Type B pancreatic cell (in vitro differentiated cells): ENCODE results near the gene PLCL2. TPM values are rescaled to one million over a fixed set of nuclear protein-coding genes. Genes with fewer than 3 reads are reported as not detected.

Source experiments
- DNase-seq: peaks from one replicate; pipeline ENCODE4 v3.0.0; 2021; ENCODE audit warnings: mixed read lengths; ENCODE audit not compliant: unreplicated experiment; ENCODE audit errors: extremely low spot score
- H3K27ac Mint-ChIP-seq: 2 replicates; pipeline ENCODE4 v1.8.0; 2021; ENCODE audit warnings: mild to moderate bottlenecking, mixed read lengths
- H3K27me3 Mint-ChIP-seq: 2 replicates; pipeline ENCODE4 v1.8.0; 2021; ENCODE audit warnings: mixed read lengths
- H3K36me3 Mint-ChIP-seq: 2 replicates; pipeline ENCODE4 v1.8.0; 2021; ENCODE audit warnings: mixed read lengths
- H3K4me1 Mint-ChIP-seq: one replicate; pipeline ENCODE4 v1.8.0; 2021; ENCODE audit warnings: mixed read lengths; ENCODE audit not compliant: unreplicated experiment
- H3K4me3 Mint-ChIP-seq: 2 replicates; pipeline ENCODE4 v1.8.0; 2021; ENCODE audit warnings: mild to moderate bottlenecking, mixed read lengths
- H3K9me3 Mint-ChIP-seq: 2 replicates; pipeline ENCODE4 v1.8.0; 2021; ENCODE audit warnings: mixed read lengths
- CTCF ChIP-seq: fragments of 200-600 bp; sonication (generic); conservative IDR thresholded peaks from 2 replicates; pipeline ENCODE4 v1.5.0; 2021; ENCODE audit warnings: antibody characterized with exemption, mild to moderate bottlenecking
- total RNA-seq: library from RNA; stranded (reverse); gene quantifications from 2 replicates; pipeline ENCODE4 v1.2.1, GENCODE V29; 2021; ENCODE audit warnings: low replicate concordance

The PLCL2 gene
- total RNA-seq, 1 donor from 2014 or later, result 10.6 TPM

GRCh38 chr3:17069754-17070153, 185.0 kb downstream of the PLCL2 start:
- H3K36me3 Mint-ChIP-seq, result no peaks in the 10 kb centered on the region
- H3K4me3 Mint-ChIP-seq, result no peak overlapping the region
- H3K9me3 Mint-ChIP-seq, result no peaks in the 10 kb centered on the region
- no peak for TF ChIP-seq CTCF
- peaks cover 12% of the 10 kb centered on the region for H3K4me1 Mint-ChIP-seq
- DNase-seq, result no peak
- no peak overlapping the region for H3K27ac Mint-ChIP-seq
- no peaks in the 10 kb centered on the region for H3K27me3 Mint-ChIP-seq

DNA sequence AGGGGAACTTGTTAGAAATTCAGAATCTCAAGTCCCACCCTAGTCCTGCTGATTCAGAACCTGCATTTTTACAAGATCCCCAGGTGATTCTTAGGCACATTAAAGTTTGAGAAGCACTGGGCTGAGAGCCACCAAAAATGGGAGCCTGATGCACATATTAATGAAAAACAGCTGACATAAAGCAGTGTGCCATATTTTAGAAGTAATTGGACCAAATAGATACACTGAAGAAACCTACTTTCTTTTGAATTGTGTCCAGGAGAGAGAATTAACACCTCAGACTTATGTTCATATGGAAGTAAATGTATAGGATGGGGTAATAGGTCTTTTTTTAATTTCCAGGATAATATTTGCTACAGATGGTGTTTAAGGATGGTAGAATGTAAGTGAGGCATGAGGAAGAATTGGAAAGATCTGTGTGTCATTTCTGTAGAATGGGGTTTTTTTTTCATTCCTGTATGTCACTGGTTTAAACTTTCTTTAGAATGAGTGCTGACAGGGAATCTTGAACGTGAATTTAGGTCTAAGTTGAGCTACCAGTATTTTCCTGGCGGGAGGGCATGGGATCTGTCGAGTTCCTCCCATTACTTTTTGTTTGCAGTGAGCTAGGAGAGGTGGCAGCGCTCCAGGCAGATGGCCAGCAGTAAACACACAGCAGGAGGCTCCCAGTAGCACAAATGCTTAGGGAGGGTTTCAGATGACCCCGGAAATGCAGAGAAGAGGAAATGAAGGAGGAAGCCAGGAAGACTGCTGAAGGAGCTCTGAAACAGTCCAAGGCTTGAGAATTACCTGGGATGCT, 185.6 kb downstream of the PLCL2 start:
- H3K27ac Mint-ChIP-seq, result no peak overlapping the region
- no peak for DNase-seq
- peaks cover 10% of the 10 kb centered on the region for H3K4me1 Mint-ChIP-seq
- no peak overlapping the region for H3K4me3 Mint-ChIP-seq
- H3K9me3 Mint-ChIP-seq, result no peaks in the 10 kb centered on the region
- H3K36me3 Mint-ChIP-seq, result no peaks in the 10 kb centered on the region
- TF ChIP-seq CTCF, result no peak
- H3K27me3 Mint-ChIP-seq, result no peaks in the 10 kb centered on the region

- no peaks in the 10 kb centered on the region for H3K27me3 Mint-ChIP-seq
- no peak for TF ChIP-seq CTCF
- H3K4me3 Mint-ChIP-seq, result no peak overlapping the region
- no peaks in the 10 kb centered on the region for H3K36me3 Mint-ChIP-seq
- DNase-seq, result no peak
- H3K27ac Mint-ChIP-seq, result no peak overlapping the region
- H3K4me1 Mint-ChIP-seq, result no peaks in the 10 kb centered on the region
- H3K9me3 Mint-ChIP-seq, result no peaks in the 10 kb centered on the region
Measured at GRCh38 chr3:17074559-17074958, 189.8 kb downstream of the PLCL2 start.

DNA sequence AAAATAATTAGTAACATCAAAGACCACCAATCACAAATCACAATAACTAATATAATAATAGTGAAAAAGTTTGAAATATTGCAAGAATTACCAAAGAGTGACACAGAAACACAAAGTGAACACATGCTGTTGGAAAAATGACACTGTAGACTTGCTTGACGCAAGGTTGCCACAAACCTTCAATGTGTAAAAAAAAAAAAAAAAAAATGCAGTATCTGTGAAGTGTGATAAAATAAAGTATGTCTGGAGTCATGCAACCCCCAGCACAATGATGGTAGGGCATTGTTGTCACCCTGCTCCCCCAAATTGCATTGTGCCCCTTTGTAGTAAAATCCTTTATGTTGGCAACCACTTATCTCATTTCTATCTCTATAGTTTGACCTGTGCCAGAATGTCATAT, 190.6 kb downstream of the PLCL2 start:
- Mint-ChIP-seq H3K36me3 (no peaks in the 10 kb centered on the region), H3K4me1 (no peaks in the 10 kb centered on the region), H3K4me3 (no peak overlapping the region), H3K27me3 (no peaks in the 10 kb centered on the region), H3K27ac (no peak overlapping the region), H3K9me3 (no peaks in the 10 kb centered on the region)
- TF ChIP-seq CTCF, result no peak
- no peak for DNase-seq

- no peak overlapping the region for H3K4me3 Mint-ChIP-seq
- no peaks in the 10 kb centered on the region for H3K4me1 Mint-ChIP-seq
- H3K9me3 Mint-ChIP-seq, result no peaks in the 10 kb centered on the region
- no peaks in the 10 kb centered on the region for H3K27me3 Mint-ChIP-seq
- TF ChIP-seq CTCF, result no peak
- no peak overlapping the region for H3K27ac Mint-ChIP-seq
- no peaks in the 10 kb centered on the region for H3K36me3 Mint-ChIP-seq
- no peak for DNase-seq
Measured at GRCh38 chr3:17075907-17076306, 191.2 kb downstream of the PLCL2 start.
